Glutamatergic neuron (in vitro differentiated cells): Measurements from ENCODE around the gene PACSIN1. TPM values are rescaled to one million over a fixed set of nuclear protein-coding genes. Genes with fewer than 3 reads are reported as not detected.

ENCODE experiments used
- DNase-seq: peaks from one replicate; pipeline ENCODE4 v3.0.0; 2022
- H3K27ac Mint-ChIP-seq: one replicate; pipeline ENCODE4 v1.8.0; 2020; ENCODE audit warnings: mild to moderate bottlenecking, mixed read lengths, inconsistent platforms; ENCODE audit not compliant: unreplicated experiment
- H3K27me3 Mint-ChIP-seq: one replicate; pipeline ENCODE4 v1.8.0; 2020; ENCODE audit warnings: mild to moderate bottlenecking, moderate library complexity, mixed read lengths, inconsistent platforms; ENCODE audit not compliant: unreplicated experiment
- H3K36me3 Mint-ChIP-seq: one replicate; pipeline ENCODE4 v1.8.0; 2020; ENCODE audit warnings: mild to moderate bottlenecking, mixed read lengths, inconsistent platforms; ENCODE audit not compliant: unreplicated experiment
- H3K4me1 Mint-ChIP-seq: one replicate; pipeline ENCODE4 v1.8.0; 2020; ENCODE audit warnings: mild to moderate bottlenecking, low read depth, mixed read lengths, inconsistent platforms; ENCODE audit not compliant: unreplicated experiment
- H3K4me3 Mint-ChIP-seq: one replicate; pipeline ENCODE4 v1.8.0; 2020; ENCODE audit warnings: mild to moderate bottlenecking, mixed read lengths, inconsistent platforms; ENCODE audit not compliant: unreplicated experiment
- H3K9me3 Mint-ChIP-seq: one replicate; pipeline ENCODE4 v1.8.0; 2020; ENCODE audit warnings: mild to moderate bottlenecking, moderate library complexity, mixed read lengths, inconsistent platforms; ENCODE audit not compliant: unreplicated experiment
- total RNA-seq: library from RNA; stranded (reverse); fragmentation: NEBNext Ultra II Directional; extraction: Animal tissue kit (Norgen Biotek cat#: 25700); gene quantifications from one replicate; pipeline ENCODE4 v1.2.1, GENCODE V29; 2021; ENCODE audit not compliant: unreplicated experiment
- TF ChIP-seq, protein P1 (sequence below): fragments of 200-600 bp; sonication (generic); IDR thresholded peaks from one replicate; pipeline ENCODE4 v1.5.0; 2021; ENCODE audit not compliant: partially characterized antibody, unreplicated experiment

PACSIN1 gene
- total RNA-seq, 1 donor from 2014 or later, result 0.47 TPM

DNA sequence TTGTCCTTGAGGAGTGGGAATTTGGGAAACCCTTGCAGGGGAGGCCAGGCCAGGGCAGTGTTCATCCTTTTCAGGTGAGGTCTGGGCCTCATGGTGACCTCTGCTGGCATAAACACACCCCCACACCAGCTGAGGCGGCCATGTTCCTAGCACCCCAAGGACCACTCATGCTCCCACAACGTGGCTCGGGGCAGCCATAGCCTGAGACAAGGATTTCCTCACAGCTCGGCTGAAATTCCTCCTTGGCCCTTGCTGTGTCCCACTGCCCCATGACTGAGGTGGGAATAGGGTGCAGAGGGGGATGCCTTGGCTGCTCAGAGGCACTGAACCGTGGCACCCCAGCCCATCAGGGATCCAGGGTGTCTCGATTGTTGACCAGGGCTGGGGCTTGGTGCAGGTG is 117.6 kb downstream of the PACSIN1 start:
- Mint-ChIP-seq H3K27me3 (peaks cover 4% of the 10 kb centered on the region), H3K4me1 (peaks cover 6% of the 10 kb centered on the region), H3K36me3 (no peaks in the 10 kb centered on the region), H3K4me3 (no peak overlapping the region), H3K9me3 (no peaks in the 10 kb centered on the region), H3K27ac (no peak overlapping the region)
- no peak for DNase-seq
- TF ChIP-seq, protein P1, sequence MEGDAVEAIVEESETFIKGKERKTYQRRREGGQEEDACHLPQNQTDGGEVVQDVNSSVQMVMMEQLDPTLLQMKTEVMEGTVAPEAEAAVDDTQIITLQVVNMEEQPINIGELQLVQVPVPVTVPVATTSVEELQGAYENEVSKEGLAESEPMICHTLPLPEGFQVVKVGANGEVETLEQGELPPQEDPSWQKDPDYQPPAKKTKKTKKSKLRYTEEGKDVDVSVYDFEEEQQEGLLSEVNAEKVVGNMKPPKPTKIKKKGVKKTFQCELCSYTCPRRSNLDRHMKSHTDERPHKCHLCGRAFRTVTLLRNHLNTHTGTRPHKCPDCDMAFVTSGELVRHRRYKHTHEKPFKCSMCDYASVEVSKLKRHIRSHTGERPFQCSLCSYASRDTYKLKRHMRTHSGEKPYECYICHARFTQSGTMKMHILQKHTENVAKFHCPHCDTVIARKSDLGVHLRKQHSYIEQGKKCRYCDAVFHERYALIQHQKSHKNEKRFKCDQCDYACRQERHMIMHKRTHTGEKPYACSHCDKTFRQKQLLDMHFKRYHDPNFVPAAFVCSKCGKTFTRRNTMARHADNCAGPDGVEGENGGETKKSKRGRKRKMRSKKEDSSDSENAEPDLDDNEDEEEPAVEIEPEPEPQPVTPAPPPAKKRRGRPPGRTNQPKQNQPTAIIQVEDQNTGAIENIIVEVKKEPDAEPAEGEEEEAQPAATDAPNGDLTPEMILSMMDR, result peak; percentile 31

DNA sequence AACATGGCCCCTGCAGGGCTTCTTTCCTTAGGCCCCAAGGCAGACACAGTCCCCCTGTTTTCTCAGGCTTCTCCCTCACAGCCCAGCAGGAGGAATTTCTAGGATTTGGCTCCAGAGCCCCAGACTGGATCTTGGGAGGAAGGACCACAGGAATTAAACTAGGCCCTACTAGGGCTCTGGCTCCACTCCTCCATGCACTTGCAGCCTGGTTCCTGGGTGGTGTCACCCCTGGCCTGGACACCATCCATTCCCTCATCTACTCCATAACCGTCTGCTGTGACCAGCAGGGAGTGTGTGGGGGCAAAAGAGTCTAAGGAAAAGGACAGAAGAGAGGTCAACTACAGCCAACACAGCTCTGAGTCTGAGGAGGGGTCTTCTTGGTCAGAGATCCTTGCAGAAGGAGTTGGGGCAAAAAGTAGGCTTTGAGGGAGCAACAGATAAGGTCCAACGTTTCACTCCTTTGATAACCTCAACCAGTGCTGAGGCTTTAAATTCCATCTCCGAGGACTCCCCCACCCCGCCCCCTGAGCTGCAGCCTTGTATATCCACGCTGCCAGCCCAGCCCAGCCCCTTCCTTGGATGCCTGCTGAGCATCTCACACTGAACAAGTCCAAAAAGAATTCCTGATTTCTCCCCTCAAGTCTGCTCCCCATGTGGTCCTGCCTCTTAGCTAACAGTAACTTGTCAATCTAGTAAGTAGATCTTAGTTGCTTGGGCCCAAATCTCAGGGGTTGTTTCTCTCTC is 118.2 kb downstream of the PACSIN1 start:
- TF ChIP-seq, protein P1, result no peak
- H3K4me1 Mint-ChIP-seq, result peaks cover 9% of the 10 kb centered on the region
- no peaks in the 10 kb centered on the region for H3K9me3 Mint-ChIP-seq
- H3K27ac Mint-ChIP-seq, result no peak overlapping the region
- no peaks in the 10 kb centered on the region for H3K36me3 Mint-ChIP-seq
- H3K27me3 Mint-ChIP-seq, result peaks cover 4% of the 10 kb centered on the region
- no peak for DNase-seq
- H3K4me3 Mint-ChIP-seq, result no peak overlapping the region

DNA sequence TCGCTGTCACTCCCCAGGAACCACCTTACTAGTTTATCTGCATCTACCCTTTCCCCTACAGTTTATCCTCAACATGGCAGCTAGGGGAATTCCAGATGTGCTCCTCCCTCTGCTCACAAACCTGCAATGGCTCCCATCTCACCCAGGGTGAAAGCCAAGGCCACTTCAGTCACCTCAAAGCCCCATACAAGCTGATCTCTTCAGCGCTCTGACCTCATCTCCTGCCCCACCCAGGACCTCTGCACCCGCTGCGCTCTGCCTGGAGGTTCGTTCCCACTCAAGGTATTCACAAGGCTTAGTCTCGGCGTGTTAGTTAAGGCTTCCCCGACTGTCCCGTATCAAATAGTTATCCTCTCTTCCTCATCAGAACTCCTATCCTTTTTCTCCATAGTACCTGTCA is 118.8 kb downstream of the PACSIN1 start:
- no peak overlapping the region for H3K27ac Mint-ChIP-seq
- no peaks in the 10 kb centered on the region for H3K9me3 Mint-ChIP-seq
- TF ChIP-seq, protein P1, result no peak
- H3K36me3 Mint-ChIP-seq, result no peaks in the 10 kb centered on the region
- no peak overlapping the region for H3K4me3 Mint-ChIP-seq
- peaks cover 9% of the 10 kb centered on the region for H3K4me1 Mint-ChIP-seq
- peaks cover 4% of the 10 kb centered on the region for H3K27me3 Mint-ChIP-seq
- no peak for DNase-seq

Other genes starting within 250 kb of the PACSIN1 start
- 322 TPM for gene HMGA1, start 229.2 kb upstream of the PACSIN1 start, total RNA-seq
- 54.7 TPM for gene SMIM29, start 217.1 kb upstream of the PACSIN1 start, total RNA-seq
- 76.1 TPM for gene NUDT3, start 73.4 kb upstream of the PACSIN1 start, total RNA-seq
- 643 TPM for gene RPS10, start 40.0 kb upstream of the PACSIN1 start, total RNA-seq
- not detected for gene SPDEF, start 90.3 kb downstream of the PACSIN1 start, total RNA-seq
- gene ILRUN, start 230.7 kb downstream of the PACSIN1 start, total RNA-seq, result 37.7 TPM